Left ventricle myocardium inferior (tissue), 1 donor: ENCODE results near the gene TMA7. TPM values are rescaled to one million over a fixed set of nuclear protein-coding genes. Genes with fewer than 3 reads are reported as not detected.
A peak's percentile ranks its signal among the peaks of the same experiment; 100 is the strongest.

Experiments used
- DNase-seq: peaks from one replicate; pipeline ENCODE4 v3.0.0-alpha.2; 2020
- H3K27ac ChIP-seq: fragments of 200-600 bp; replicated peaks from 2 replicates; pipeline ENCODE4 v1.8.0; 2021
- H3K27me3 ChIP-seq: fragments of 200-600 bp; 2 replicates; pipeline ENCODE4 v1.8.0; 2021; ENCODE audit warnings: low read depth
- H3K36me3 ChIP-seq: fragments of 200-600 bp; 2 replicates; pipeline ENCODE4 v1.8.0; 2021
- H3K4me1 ChIP-seq: fragments of 200-600 bp; 2 replicates; pipeline ENCODE4 v1.8.0; 2021
- H3K4me3 ChIP-seq: fragments of 200-600 bp; 2 replicates; pipeline ENCODE4 v1.8.0; 2021; ENCODE audit warnings: mild to moderate bottlenecking, moderate library complexity
- H3K9me3 ChIP-seq: fragments of 200-600 bp; replicated peaks from 2 replicates; pipeline ENCODE4 v1.8.0; 2021
- CTCF ChIP-seq: fragments of 200-600 bp; IDR thresholded peaks from 2 replicates; pipeline ENCODE4 v1.8.0; 2021; ENCODE audit warnings: antibody characterized with exemption, mild to moderate bottlenecking, borderline replicate concordance
- intact Hi-C: fragments of 100-400 bp; cut with micrococcal nuclease; formaldehyde crosslinking; loops from one replicate; pipeline ENCODE4 v1.11.0; 2022
- total RNA-seq: library from RNA; stranded (reverse); fragmentation: NEBNext Ultra II Directional; extraction: Animal tissue kit (Norgen Biotek cat#: 25700); gene quantifications from one replicate; pipeline ENCODE4 v1.2.1, GENCODE V29; 2021
- donor health status: DM: no; HTN: yes; CAD: no; lungs with severe emphysema.

TMA7 gene
- total RNA-seq, 1 donor from 2014 or later = 258 TPM

GRCh38 chr3:48428572-48429316 lies 11.3 kb upstream of the TMA7 start:
- peak overlapping the region; percentile 94 for H3K27ac ChIP-seq
- peak; percentile 53 for DNase-seq
- H3K36me3 ChIP-seq = peaks cover 15% of the 10 kb centered on the region
- H3K27me3 ChIP-seq = no peaks in the 10 kb centered on the region
- H3K4me1 ChIP-seq = peaks cover 71% of the 10 kb centered on the region
- intact Hi-C loops = no loop called here
- no peaks in the 10 kb centered on the region for H3K9me3 ChIP-seq
- TF ChIP-seq CTCF = no peak
- H3K4me3 ChIP-seq = peak overlapping the region; percentile 92

- peak; percentile 45 for DNase-seq
- no peak for TF ChIP-seq CTCF
- Histone ChIP-seq H3K4me1 (peaks cover 70% of the 10 kb centered on the region), H3K36me3 (peaks cover 15% of the 10 kb centered on the region), H3K27ac (peak overlapping the region; percentile 94), H3K27me3 (no peaks in the 10 kb centered on the region), H3K4me3 (peak overlapping the region; percentile 92), H3K9me3 (no peaks in the 10 kb centered on the region)
- intact Hi-C loops = no loop called here
These were observed 10.6 kb upstream of the TMA7 start for GRCh38 chr3:48429317-48429959.

GRCh38 chr3:48429960-48430707 lies 9.9 kb upstream of the TMA7 start, which contains the start of gene PLXNB1:
Gene PLXNB1 (minus strand): TSS chr3:48430086. CDS start chr3:48424611, 5,475 bp downstream.
- intact Hi-C loops = loop anchor here (10.0 kb wide), 1 partner anchor 155 kb away; no protein-coding TSS in a partner anchor
- no peak for TF ChIP-seq CTCF
- Histone ChIP-seq H3K4me1 (peaks cover 68% of the 10 kb centered on the region), H3K27ac (peak within 1 kb of the TSS; percentile 94), H3K36me3 (peaks cover 15% of the 10 kb centered on the region), H3K9me3 (no peaks in the 10 kb centered on the region), H3K27me3 (no peaks in the 10 kb centered on the region), H3K4me3 (peak within 1 kb of the TSS; percentile 92)
- DNase-seq = peak; percentile 35

- no peaks in the 10 kb centered on the region for H3K27me3 ChIP-seq
- intact Hi-C loops = loop anchor here (10.0 kb wide), 1 partner anchor 156 kb away; no protein-coding TSS in a partner anchor
- H3K36me3 ChIP-seq = peaks cover 15% of the 10 kb centered on the region
- H3K9me3 ChIP-seq = no peaks in the 10 kb centered on the region
- H3K4me3 ChIP-seq = no peak overlapping the region
- peak overlapping the region; percentile 94 for H3K27ac ChIP-seq
- H3K4me1 ChIP-seq = peaks cover 62% of the 10 kb centered on the region
- no peak for TF ChIP-seq CTCF
- no peak for DNase-seq
These were observed 9.4 kb upstream of the TMA7 start for GRCh38 chr3:48430708-48431101.
